NCI-H1436 treated with DMSO at 0.1 percent for 48 hours (cell line): ENCODE data around the gene TMEM201.

Source experiments
- DNase-seq: peaks from one replicate; lab custom pipeline; 2025; lab: John Stamatoyannopoulos, UW

The TMEM201 gene

DNA sequence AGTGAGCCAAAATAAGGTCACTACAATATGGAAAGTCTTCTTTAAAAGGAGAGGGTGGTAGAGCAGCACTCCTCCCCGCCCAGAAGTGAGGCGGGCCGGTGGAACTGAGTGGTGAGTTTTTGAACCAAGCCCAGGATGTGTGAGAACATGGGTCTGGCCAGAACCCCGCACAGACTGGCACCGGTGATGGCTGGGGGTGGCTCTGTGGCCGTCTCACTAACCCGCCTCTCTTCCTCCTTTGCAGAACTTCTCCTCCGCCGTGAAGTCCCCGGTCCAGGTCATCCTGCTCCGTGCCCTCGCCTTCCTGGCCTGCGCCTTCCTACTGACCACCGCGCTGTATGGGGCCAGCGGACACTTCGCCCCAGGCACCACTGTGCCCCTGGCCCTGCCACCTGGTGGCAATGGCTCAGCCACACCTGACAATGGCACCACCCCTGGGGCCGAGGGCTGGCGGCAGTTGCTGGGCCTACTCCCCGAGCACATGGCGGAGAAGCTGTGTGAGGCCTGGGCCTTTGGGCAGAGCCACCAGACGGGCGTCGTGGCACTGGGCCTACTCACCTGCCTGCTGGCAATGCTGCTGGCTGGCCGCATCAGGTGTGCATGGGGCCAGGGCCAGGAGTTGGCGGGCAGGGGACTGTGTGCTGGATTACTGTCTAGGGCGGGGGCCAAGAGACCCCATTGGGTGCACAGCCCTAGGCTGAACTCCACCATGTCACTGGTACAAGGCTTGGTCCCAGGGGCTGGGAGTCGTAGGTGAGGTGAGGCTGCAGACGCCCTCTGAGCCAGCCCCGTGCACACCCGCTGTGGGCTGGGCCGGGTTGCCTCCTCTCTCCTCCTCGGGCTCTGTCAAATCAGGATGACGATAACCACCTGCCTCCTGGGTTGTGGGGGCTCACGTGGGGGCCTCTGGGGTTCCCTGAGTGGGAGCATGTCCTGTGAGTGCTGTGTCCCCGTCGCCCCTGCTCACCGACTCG, 12.4 kb downstream of the TMEM201 start:
- DNase-seq = no peak

DNA sequence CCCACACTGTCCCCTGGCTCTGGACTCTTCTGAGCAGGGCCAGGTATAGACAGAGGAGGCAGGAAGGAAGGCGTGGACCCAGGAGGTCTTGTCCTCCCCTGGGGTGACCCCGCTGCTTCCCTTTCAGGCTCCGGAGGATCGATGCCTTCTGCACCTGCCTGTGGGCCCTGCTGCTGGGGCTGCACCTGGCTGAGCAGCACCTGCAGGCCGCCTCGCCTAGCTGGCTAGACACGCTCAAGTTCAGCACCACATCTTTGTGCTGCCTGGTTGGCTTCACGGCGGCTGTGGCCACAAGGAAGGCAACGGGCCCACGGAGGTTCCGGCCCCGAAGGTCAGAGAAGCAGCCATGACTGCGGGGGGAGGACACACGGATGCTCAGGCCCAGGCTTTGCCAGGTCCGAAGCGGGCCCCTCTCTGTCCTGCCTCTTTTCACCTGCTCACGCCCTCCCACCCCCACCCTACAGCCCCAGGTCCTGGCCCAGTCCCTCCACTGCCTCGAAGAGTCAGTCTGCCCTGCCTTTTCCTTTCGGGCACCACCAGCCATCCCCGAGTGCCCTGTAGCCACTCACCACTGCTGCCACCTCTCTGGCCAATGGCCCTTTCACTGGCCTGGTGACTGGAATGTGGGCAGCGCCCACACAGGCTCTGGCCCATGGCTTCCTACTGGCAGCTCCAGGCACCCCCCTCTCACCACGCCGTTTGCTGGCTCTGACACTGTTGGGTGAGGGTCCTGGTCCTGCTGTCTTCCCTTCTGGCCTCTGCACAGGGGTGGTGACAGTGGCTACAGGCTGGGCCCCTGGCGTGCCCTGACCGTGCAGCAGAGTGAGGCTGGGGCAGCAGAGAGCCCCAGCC, 13.5 kb downstream of the TMEM201 start:
- DNase-seq = no peak

DNA sequence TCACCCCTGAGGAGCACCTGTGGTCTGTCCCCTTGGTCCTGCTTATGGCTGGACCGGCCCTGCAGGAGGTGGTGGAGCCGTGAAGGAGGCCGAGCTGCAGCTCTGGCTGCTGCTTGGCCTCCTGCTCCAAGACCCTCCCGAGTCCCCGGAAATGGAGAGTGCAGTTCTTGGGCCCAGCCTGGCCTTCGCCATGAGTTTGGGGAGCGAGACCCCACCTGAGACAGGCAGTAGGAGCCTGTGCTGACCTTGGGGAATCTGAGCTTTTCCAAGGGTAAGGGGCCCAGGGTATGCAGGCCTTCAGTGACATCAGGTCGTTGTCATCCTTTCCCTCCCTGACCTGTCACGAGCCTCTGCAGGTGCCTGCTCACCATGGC, 14.1 kb downstream of the TMEM201 start:
- DNase-seq = no peak

DNA sequence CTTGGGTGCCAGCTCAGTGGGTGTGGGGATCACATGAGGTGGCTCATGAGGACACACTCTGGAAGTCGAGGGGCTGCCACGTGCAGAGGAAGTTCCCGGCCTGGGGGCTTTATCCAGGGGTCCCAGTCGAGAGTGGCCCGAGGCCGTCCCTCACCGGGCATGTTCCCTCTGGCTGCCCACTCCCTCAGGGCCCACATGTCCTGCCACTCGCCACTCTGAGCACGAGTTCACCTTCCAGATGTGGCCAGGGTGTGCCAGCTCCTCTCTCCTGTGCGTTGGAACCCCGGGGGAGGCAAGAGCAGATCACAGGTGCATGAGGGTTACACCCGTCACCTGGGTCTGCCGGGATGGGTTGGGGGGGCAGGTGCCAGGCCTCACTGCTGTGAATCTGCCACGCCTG, 14.6 kb downstream of the TMEM201 start:
- DNase-seq = no peak

DNA sequence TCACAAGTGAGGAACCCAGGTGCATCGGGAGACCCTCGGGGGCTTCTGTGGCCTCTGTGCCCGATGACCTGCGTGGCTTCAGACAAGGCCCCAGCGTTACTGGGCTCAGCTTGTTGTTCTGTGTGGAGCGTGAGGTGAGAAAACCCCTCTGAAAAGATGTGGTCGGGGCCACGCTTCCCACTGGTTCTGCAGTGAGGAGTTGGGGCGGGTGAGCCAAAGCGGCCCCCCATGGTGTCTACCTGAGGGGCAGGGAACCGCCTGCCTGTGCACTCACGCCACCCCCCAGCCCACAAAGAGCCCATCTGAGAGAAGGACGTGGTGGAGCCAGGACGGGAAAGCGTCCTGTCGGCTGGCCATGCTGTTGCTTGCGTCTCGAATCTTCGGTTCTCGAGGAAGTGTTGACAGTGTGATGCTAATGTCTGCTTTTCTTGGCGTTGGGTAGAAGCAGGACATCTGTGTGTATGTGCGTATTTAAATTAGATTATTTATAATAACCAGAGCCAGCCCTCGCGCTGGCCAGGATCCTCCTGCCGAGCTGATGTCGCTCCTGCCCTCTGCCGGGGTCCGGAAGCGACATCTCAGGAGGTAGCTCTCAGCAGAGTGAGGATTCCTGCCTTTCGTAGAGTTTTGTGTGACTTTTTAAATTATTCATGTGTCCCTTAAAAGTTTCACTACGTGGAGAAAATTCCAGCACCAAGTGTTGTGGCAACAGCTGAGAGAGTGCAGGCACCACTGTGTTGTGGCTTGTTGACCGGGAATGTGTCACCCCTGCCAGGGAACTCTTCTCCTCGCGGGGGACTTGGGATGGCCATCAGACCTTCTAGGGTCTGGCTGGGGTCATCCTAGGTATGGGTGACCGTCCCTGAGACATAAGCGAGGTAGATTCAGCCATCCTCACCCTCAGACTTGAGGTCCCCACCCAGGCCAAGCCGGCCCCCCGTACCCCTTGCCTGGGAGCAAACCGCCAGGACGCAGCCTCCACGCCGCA, 15.3 kb downstream of the TMEM201 start:
- DNase-seq = no peak

DNA sequence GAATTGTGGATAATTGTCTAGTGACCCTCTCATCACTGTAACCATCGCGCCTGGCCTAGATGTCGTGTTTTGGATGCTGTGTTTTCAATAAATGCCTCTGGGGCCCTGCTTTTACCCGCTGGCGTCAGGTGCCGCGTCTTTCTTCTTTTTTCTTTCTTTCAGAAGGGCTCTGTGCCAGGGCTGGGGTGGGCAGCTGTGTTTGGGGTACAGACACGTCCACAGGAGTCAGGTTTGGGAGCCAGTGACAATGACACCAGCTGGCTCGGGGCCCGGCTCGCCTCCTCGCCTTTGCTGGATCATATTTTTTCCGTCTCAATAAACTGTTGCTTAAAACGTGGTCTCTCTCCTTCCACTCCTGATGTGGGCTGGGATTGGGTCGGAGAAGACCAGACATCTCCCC, 16.1 kb downstream of the TMEM201 start:
- DNase-seq = no peak

DNA sequence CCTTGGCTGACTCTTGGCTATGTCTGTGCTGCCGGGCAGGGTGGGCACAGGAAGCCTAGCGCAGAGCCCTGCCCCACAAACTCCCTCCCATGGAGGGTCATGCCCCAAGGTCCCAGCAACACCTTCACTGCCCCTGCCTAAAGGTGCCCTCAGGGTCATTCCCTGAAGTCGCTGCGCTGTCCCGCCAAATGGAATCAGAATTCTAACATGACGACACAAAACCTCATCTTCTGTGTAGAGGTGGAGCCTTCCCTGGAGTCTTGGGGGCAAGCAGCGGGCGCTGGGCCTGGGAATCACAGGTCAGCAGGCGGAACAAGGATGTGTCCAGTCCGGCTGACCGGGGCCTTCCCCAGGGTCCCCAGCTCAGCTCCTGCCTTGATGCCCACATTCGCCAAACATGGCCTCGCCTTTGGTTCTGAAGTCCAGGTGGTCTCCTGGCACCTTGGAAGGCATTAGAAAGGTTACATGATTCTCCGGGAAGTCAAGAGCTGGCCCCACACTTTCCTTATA, 17.3 kb downstream of the TMEM201 start:
- no peak for DNase-seq

DNA sequence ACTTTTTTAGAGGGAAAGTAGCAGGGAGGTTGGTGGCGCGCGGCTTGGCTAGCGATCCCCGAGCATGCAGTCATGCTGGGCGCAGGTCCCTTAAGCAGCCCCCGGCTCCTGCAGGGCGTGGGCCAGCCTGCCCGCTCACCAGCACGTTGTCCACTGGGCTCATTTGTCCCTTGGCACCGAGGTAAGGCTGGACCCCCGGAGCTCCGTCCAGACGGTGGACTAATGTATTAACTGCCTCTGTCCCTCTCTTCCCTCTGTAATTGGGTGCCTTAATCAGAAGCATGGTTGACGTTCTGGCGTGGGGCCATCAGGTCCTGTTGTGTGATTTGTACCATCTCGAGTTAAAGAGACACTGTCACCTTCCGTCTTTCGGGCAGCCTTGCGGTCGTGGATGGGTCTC, 17.7 kb downstream of the TMEM201 start:
- no peak for DNase-seq

DNA sequence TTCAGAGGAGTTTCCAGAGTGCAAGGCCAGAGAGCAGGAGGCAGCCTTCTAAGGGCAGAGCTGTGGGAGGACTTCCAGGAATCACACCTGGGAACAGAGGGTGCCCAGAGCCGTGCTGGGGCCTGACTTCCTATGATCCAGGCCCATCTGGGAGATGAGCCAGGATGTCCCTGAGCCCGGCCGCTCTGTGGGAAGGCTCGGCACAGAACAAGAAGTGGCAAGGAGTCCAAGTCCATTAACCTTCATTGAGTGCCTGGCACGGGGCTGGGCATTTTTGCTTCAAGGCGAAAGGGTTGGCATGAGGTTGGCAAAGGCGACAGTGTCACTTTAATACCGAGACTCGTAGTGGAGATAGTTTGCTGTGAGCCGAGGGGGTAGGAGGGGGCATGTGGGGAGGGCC, 18.2 kb downstream of the TMEM201 start:
- no peak for DNase-seq

DNA sequence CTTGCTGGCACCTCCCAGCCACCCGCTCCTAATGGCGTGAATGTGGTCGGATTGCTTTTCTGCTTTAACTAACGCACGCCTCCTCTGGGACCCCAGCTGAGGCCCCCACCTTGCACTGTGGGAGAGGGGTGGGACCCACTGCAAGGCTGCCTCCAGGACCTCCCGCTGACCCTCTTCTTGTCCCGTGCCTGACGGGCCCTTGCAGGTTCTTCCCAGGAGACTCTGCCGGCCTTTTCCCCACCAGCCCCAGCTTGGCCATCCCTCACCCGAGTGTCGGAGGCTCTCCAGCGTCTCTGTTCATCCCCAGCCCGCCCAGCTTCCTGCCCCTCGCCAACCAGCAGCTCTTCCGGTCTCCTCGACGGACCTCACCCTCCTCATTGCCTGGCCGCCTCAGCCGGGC, 18.6 kb downstream of the TMEM201 start:
- DNase-seq = no peak

DNA sequence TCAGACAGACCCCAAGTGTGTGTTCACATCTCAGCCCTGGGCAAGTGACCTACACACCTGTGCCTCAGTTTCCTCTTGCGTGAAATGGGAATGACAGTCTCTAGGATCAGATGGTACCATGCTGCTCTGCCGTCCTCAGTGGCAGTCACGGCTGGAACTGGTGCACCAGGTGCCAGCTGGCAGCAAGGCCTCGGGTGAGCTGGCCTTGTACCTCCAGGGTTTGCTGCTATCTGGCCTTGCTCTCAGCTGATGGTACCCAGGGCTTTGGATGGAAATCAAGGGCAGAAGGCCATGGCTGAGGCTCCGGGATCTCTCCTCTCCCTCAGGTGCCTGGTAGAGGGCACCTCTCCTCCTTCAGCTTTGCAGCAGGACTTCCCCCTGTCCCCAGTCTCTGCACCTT, 21.3 kb downstream of the TMEM201 start:
- no peak for DNase-seq

DNA sequence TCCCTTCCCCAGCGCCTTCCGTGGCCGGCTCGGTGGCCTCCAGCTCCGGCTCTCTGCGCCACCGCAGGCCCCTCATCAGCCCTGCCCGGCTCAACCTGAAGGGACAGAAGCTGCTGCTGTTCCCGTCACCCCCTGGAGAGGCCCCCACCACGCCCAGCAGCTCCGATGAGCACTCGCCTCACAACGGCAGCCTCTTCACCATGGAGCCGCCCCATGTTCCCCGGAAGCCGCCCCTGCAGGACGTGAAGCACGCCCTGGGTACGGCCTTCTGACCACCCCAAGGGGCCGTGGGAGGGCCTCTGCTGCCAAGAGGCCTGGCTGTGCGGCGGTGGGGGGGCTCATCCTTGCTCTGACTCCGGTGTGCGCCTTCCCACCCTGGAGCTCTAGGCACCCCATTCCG, 21.8 kb downstream of the TMEM201 start:
- DNase-seq = no peak

DNA sequence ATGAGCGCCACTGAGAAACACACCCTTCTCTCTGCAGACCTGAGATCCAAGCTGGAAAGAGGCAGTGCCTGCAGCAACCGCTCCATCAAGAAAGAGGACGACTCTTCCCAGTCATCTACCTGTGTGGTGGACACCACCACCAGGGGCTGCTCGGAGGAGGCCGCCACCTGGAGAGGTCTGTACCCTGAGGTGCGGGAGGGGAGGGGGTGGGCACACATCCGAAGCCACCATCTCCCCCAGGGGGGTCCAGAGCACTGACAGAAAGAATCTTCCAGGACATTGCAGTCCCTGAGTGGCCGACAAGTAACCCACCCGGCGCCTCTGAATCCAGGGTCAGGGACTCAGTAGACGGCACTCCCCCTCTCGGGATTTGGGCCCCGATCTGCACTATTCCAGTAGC, 23.0 kb downstream of the TMEM201 start:
- no peak for DNase-seq

DNA sequence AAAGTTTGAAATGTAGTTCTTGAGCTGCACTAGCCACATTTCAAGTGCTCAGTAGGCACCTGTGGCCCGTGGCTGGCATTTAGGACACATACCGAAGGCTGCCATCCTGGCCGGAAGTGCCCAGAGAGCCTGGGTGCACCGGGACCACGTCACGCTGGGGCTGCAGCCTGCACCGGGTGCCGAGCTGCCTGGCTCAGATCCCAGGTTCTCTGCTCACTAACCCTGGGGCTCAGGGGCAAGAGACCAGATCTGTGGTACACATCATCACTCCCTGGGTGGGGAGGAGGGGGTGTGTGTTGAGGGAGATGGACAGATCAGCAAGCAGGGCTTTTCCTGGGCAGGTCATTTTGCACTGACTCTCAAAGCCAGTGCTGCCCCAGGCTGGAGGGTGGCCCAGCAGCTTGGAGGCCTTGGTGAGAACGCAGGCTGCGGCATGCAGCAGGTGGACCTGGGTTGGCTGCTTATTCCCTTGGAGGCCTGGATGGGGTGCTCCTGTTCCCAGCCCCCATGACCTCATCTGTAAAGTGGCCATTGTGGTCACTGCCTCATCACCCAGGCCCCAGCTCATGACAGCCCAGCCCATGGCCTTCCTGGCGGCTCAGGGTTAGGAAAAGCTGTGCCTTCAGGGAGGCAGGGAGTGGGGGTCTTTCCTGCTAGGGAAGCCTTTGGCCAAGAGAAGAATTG, 23.6 kb downstream of the TMEM201 start:
- DNase-seq = no peak

DNA sequence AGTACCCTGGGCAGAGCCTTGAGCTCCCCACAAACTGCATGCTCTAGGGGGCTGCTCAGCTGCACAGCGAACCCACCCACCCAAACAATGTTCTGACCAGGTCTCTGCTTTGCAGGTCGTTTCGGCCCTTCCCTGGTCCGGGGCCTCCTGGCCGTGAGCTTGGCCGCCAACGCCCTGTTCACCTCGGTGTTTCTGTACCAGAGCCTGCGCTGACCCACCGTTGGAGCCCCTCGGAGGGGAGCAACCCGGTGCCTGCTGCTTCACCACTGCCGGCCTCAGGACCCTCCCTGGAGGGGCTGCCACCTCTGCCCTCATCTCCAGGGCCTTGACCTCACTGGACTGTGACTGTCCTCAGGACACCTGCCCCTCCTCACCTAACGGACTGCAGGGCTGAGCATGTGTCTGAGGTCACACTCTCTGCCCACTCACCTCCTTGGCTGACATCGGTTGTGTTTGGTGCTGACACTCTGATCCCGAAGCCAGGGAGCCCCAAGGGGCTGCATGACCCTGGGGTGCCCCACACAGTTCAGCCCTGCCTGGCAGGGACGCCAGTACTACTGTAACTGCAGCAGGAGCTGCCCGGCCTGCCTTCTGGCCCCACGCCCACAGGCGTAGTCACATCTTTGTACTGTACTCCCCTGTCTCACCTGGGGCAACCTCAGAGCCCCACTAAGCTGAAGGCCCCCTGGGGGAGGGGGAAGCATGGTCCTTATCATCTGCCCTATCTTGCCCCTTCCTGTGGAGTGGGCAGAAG, 24.3 kb downstream of the TMEM201 start:
- no peak for DNase-seq

DNA sequence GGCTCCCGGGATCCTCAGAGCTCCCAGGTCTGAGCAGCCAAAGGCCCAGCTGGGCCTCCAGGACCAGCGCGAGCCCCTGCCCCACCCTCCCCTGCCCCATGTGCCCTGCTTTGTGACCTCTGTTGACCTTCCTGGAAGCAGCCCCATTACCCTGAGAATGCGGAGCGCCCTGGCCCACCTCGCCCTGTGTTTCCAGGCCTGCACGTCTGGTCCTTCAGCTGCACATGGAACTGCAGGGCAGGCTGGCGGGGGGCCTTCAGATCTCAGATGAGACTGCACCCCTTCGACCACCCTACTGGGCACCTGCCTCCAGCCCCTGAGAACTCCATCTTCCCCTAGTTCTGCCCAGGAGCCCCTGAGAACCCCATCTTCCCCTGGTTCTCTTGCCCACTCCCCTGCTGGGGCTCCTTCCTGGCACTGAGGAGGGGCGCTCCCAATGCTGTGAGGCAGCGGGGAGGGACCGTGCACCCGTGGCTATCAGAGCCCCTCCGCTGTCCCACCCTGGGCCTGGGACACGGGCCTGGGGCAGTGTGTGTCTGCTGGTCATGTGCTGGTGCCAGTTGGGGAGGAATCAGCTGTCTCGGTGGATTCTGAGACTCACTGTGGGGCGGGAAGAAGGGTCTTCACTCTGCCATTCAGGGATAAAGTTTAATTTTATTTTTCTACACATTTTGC, 25.1 kb downstream of the TMEM201 start:
- no peak for DNase-seq

DNA sequence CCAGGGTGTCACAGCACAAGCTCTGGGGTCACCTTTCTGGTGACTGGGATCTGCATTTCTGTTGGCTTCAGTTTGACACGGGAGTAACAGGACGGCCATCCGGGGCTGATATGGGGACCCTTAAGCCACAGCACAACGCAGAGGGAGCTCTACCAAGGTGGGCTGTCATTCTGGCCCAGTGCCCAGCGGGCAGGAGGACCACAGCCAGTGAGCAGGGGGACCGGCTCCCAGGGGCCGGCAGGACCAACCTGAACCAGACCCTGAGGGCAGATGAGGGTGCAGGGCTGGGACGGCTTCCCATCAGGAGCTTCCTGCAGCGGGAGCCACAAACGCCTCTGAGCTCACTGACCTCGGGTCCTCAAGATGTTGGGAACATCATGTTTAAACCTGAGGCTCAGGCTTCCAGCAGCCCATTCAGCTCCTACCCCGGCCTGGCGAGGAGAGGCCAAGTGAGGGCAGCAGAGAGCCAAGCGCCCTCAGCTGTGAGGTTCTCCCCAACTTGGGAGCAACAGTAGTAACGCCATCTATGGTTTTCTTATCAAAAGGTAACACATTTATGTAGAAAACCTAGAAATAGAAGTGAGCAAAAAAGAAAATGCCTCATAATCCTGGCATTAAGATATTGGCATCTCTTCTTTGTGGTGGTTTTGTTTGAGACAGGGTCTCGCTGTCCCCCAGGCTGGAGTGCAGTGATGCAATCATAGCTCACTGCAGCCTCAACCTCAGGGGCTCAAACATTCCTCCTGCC, 26.8 kb downstream of the TMEM201 start:
- DNase-seq = no peak

DNA sequence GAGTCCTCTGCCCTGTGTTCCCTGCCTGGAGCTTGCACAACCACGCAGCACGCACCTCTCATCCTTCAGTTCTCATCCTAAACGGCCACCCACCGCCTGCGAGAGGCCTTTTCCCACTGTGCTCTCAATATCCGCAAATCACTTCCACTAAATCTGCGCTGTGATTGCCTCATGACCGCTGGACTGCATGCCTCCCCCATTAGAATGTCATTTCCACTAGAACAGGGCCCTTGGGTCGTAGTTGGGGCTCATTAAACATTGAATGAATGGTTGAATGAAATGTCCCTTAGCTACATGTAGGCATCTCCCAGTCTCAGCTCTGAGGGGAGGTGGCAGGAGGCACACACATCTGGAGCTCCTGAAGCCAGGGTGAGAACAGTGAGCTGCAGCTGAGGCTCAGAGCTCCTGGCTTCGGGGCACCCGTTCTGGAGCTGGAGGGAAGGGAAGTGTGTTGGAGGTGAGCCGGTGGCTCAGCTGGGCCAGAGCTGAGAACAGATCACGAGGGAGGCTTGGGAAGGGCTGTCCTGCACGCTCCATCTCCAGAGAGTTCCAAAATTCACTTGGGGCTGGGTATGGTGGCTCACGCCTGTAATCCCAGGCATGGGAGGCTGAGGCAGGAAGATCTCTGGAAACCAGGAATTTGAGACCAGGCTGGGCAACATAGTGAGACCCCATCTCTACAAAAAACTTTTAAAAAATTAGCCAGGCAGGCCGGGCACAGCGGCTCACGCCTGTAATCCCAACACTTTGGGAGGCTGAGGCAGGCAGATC, 30.4 kb downstream of the TMEM201 start:
- no peak for DNase-seq
